ENCODE data around the gene STON1.

GRCh38 chr2:48527226-48527885 is 2.6 kb upstream of the STON1 start:
- no peak for TF ChIP-seq USF2 (IDR thresholded peaks at IDR 0.05; ENCODE audit: low read length)
- TF ChIP-seq NRF1 (IDR thresholded peaks at IDR 0.05; ENCODE audit: low read depth, low read length) = no peak
- no peak for TF ChIP-seq POLR2A (IDR thresholded peaks at IDR 0.05; ENCODE audit: control extremely low read depth in 1 of 2, low read depth in 2 of 2, low read length in 2 of 2)
- no peak for TF ChIP-seq GTF2F1 (IDR thresholded peaks at IDR 0.05; ENCODE audit: borderline replicate concordance, low read depth, low read length)
- TF ChIP-seq SRF (IDR thresholded peaks at IDR 0.05; ENCODE audit: low read depth, low read length) = no peak
- TF ChIP-seq CTCF (IDR thresholded peaks at IDR 0.05; ENCODE audit: control extremely low read depth in 1 of 3, insufficient read depth in 1 of 3, low read depth in 1 of 3, low read length in 3 of 3) = no peak
- no peak for TF ChIP-seq EZH2 (IDR thresholded peaks at IDR 0.05; ENCODE audit: low read depth, low read length, severe bottlenecking)
- TF ChIP-seq CEBPB (IDR thresholded peaks at IDR 0.05; ENCODE audit: low read depth, low read length) = no peak
- no peak for TF ChIP-seq RAD21 (IDR thresholded peaks at IDR 0.05 in 1 of 2, conservative IDR thresholded peaks at IDR 0.05 in 1 of 2; ENCODE audit: low read depth in 2 of 2, low read length in 2 of 2)
- TF ChIP-seq KDM5A (IDR thresholded peaks at IDR 0.05; ENCODE audit: low read length) = no peak
- TF ChIP-seq POLR2AphosphoS5 (IDR thresholded peaks at IDR 0.05; ENCODE audit: low read depth, low read length) = no peak
- TF ChIP-seq MAX (IDR thresholded peaks at IDR 0.05) = no peak
- no peak for TF ChIP-seq CREB1 (IDR thresholded peaks at IDR 0.05)
